ENCODE results near the gene DUSP5. TPM values are rescaled to one million over a fixed set of nuclear protein-coding genes. Genes with fewer than 3 reads are reported as not detected.

The DUSP5 gene
- total RNA-seq, 1 experiment from 2014 or later, result 137 TPM

DNA sequence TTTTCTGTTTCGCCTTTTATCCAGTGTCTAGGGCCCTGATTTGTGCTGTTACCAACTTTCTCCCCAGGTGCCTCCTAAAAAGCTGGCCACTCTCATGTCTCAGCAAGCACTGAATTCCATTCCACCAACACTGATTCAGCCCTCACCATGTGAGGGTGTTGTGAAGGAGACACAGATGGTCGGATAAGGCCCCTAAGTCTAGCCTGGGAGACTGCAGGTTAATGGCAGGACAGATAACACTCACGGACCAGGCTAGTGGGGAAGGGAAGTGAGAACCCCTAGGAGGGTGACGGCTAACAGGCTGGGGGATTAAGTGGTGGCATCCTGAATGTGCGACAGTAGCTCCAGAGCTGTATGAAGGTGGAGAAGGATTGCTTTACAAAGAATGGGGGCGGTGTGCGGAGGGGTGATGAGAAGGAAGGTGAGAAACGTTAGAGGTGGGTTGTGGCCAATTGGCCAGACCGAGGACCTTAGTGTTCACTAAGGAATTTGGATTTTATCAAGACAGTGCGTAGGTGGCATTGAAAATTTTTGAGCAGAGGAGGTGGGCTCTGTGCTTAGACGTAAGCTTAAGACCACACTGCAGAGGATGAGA, 3.8 kb upstream of the DUSP5 start:
- no peaks in the 10 kb centered on the region for H3K9me3 ChIP-seq (ENCODE audit: control insufficient read depth in 1 of 2, insufficient read depth in 1 of 2, low read depth in 1 of 2, low read length in 2 of 2)
- H3K4me3 ChIP-seq (replicated peaks in 1 of 2; ENCODE audit: low read depth in 1 of 2, low read length in 2 of 2), result no peak overlapping the region
- H4K20me1 ChIP-seq (ENCODE audit: insufficient read depth), result peaks cover 1% of the 10 kb centered on the region; the same call in 1 of the 2 replicates
- RAD21 ChIA-PET (ENCODE audit: low non-redundant PET in 1 of 2, low total read pairs in 2 of 2, uncharacterized antibody in 2 of 2, unreplicated experiment in 2 of 2), result no interaction called here
- TF ChIP-seq SRF (IDR thresholded peaks at IDR 0.05; ENCODE audit: low read depth) (no peak), JUND (IDR thresholded peaks at IDR 0.05) (no peak), TCF7L2 (IDR thresholded peaks at IDR 0.05; ENCODE audit: borderline replicate concordance, extremely low read depth, insufficient read depth, insufficient read length) (no peak), CEBPB (IDR thresholded peaks at IDR 0.05; ENCODE audit: low read depth) (no peak), EZH2phosphoT487 (IDR thresholded peaks at IDR 0.05; ENCODE audit: borderline replicate concordance) (no peak), POLR2A (IDR thresholded peaks at IDR 0.05; ENCODE audit: borderline replicate concordance, extremely low read depth, insufficient read depth, insufficient read length) (no peak), ELF1 (IDR thresholded peaks at IDR 0.05; ENCODE audit: borderline replicate concordance, low read depth) (no peak), SIN3A (IDR thresholded peaks at IDR 0.05; ENCODE audit: low read depth) (no peak), SP1 (IDR thresholded peaks at IDR 0.05; ENCODE audit: low read depth) (no peak), CBX3 (IDR thresholded peaks at IDR 0.05; ENCODE audit: low read depth) (no peak)
- TF ChIP-seq, protein P1, sequence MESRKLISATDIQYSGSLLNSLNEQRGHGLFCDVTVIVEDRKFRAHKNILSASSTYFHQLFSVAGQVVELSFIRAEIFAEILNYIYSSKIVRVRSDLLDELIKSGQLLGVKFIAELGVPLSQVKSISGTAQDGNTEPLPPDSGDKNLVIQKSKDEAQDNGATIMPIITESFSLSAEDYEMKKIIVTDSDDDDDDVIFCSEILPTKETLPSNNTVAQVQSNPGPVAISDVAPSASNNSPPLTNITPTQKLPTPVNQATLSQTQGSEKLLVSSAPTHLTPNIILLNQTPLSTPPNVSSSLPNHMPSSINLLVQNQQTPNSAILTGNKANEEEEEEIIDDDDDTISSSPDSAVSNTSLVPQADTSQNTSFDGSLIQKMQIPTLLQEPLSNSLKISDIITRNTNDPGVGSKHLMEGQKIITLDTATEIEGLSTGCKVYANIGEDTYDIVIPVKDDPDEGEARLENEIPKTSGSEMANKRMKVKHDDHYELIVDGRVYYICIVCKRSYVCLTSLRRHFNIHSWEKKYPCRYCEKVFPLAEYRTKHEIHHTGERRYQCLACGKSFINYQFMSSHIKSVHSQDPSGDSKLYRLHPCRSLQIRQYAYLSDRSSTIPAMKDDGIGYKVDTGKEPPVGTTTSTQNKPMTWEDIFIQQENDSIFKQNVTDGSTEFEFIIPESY (IDR thresholded peaks at IDR 0.05; ENCODE audit: extremely low read depth, insufficient replicate concordance, low read length), result no peak
- TF ChIP-seq, protein P2, sequence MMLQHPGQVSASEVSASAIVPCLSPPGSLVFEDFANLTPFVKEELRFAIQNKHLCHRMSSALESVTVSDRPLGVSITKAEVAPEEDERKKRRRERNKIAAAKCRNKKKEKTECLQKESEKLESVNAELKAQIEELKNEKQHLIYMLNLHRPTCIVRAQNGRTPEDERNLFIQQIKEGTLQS (IDR thresholded peaks at IDR 0.05), result no peak
- TF ChIP-seq, protein P3, sequence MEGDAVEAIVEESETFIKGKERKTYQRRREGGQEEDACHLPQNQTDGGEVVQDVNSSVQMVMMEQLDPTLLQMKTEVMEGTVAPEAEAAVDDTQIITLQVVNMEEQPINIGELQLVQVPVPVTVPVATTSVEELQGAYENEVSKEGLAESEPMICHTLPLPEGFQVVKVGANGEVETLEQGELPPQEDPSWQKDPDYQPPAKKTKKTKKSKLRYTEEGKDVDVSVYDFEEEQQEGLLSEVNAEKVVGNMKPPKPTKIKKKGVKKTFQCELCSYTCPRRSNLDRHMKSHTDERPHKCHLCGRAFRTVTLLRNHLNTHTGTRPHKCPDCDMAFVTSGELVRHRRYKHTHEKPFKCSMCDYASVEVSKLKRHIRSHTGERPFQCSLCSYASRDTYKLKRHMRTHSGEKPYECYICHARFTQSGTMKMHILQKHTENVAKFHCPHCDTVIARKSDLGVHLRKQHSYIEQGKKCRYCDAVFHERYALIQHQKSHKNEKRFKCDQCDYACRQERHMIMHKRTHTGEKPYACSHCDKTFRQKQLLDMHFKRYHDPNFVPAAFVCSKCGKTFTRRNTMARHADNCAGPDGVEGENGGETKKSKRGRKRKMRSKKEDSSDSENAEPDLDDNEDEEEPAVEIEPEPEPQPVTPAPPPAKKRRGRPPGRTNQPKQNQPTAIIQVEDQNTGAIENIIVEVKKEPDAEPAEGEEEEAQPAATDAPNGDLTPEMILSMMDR (IDR thresholded peaks at IDR 0.05 in 2 of 3, conservative IDR thresholded peaks at IDR 0.05 in 1 of 3; ENCODE audit: borderline replicate concordance in 1 of 3, insufficient read depth in 1 of 3, low read depth in 2 of 3, low read length in 2 of 3), result no peak
- no peaks in the 10 kb centered on the region for H3K27me3 ChIP-seq (ENCODE audit: insufficient read depth, low read length)
- no peak for DNase-seq (ENCODE audit: low read depth, low spot score)
- no peak overlapping the region for H2AFZ ChIP-seq (ENCODE audit: low read depth, low read length, poor library complexity, severe bottlenecking)
- POLR2A ChIA-PET, result interaction anchor here (0.5 to 24.1 kb wide), 7 partner anchors 10 to 425 kb away, joined by 3 to 438 read pairs (median 4); partner anchors contain the start of genes BBIP1 and SHOC2
- no peak overlapping the region for H3K4me2 ChIP-seq (ENCODE audit: low read length)
- BruUV-seq (replicated peaks), result no TSS peak
- H3K27ac ChIP-seq (ENCODE audit: low read depth, low read length), result no peak overlapping the region
- no peak for ATAC-seq
- no peak overlapping the region for H3K9ac ChIP-seq (ENCODE audit: low read length)
- CTCF ChIA-PET, result interaction anchor here (1.3 to 2.1 kb wide), 3 partner anchors 10 to 139 kb away, joined by 3 to 5 read pairs (median 3); no protein-coding TSS in a partner anchor
- peaks cover 17 to 46% of the 10 kb centered on the region in 2 experiments for H3K4me1 ChIP-seq (ENCODE audit: control insufficient read depth in 1 of 2, insufficient read depth in 2 of 2, low read length in 2 of 2)
- H3K79me2 ChIP-seq (ENCODE audit: insufficient read depth, low read length), result peaks cover 31% of the 10 kb centered on the region
- intact Hi-C loops (cut with micrococcal nuclease), result no loop called here
- H3K36me3 ChIP-seq (ENCODE audit: control insufficient read depth in 1 of 2, insufficient read depth in 2 of 2, low read length in 2 of 2), result peaks cover 0 to 2% of the 10 kb centered on the region in 2 experiments; a peak in 1 of 4 replicates
- H3K9me2 ChIP-seq (ENCODE audit: insufficient read depth), result no peaks in the 10 kb centered on the region

All from HCT116 (cell line).